Left cardiac atrium (tissue), 4 donors: ENCODE measurements around the gene HSD17B12. TPM values are rescaled to one million over a fixed set of nuclear protein-coding genes. Genes with fewer than 3 reads are reported as not detected.
"Not testable (repeated sequence)": the region's sequence is repeated elsewhere in the genome, so short reads cannot be mapped to it uniquely, and the experiment has no call there.

Source experiments
- ATAC-seq, 2 donors: fragments of 200-7000 bp; cut with Tn5 transposase; one replicate each; pipeline ENCODE4 v1.9.1; 2020; ENCODE audit warnings: mild to moderate bottlenecking in 2 of 2, moderate library complexity in 2 of 2
- DNase-seq: peaks from one replicate; pipeline ENCODE4 v3.0.0-alpha.2; 2020
- intact Hi-C, 2 donors: fragments of 100-400 bp; cut with DNase I; formaldehyde crosslinking; loops; one replicate each; pipeline versions ENCODE4 v1.14.1 to v1.15.1; 2022 to 2023
- total RNA-seq, 2 donors: library from RNA; stranded (reverse); fragmentation: NEBNext Ultra II Directional; extraction: Animal tissue kit (Norgen Biotek cat#: 25700); gene quantifications; one replicate each; pipeline ENCODE4 v1.2.1, GENCODE V29; 2021
- donor health status: DM: no; HTN: yes; CAD: no.
- donor health status: DM: no; HTN: yes; CAD: no; lungs with severe emphysema.
- donor health status: DM: yes; HTN: yes; CAD: no.
- donor health status: Dilated cardiomyopathy.

The HSD17B12 gene
- total RNA-seq, 2 donors from 2014 or later = 119 to 155 TPM

DNA sequence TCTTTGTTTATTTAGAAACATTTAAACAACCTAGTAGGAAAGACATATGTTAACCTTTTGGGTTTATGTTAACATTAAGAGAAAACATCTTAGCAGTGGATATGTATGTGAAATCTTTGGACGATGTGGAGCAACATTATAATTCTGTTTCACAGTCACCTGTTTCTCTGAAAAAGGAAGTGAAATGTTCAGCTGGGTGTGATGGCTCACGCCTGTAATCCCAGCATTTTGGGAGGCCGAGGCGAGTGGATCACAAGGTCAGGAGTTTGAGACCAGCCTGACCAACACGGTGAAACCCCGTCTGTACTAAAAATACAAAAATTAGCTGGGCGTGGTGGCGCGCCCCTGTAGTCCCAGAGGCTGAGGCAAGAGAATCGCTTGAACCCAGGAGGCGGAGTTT, 1.5 kb downstream of the HSD17B12 start:
- not testable (repeated sequence) for DNase-seq, ATAC-seq
- intact Hi-C loops = loop anchor here in 1 of 2 donors (5.0 kb wide), 1 partner anchor 40 kb away; no protein-coding TSS in a partner anchor

DNA sequence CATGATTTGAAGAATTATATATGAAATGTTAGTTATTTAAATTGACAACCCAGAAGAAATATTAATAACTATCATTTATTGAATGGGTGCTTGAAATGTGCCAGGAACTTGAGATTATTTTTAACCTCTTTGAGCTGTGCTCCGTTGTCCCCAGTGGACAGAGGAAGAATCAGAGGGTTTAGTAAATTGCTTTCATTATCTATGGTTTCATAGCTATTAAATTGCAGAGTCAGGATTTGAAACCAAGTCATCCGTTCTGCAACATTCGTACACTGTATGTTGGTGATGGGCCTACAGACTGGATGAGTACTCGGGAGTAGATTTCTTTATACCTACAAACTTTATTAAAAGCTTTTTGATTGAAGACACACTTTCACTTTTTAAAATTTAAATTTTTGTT, 4.9 kb downstream of the HSD17B12 start:
- intact Hi-C loops = no loop called here
- DNase-seq (no peak), ATAC-seq (no peak)

DNA sequence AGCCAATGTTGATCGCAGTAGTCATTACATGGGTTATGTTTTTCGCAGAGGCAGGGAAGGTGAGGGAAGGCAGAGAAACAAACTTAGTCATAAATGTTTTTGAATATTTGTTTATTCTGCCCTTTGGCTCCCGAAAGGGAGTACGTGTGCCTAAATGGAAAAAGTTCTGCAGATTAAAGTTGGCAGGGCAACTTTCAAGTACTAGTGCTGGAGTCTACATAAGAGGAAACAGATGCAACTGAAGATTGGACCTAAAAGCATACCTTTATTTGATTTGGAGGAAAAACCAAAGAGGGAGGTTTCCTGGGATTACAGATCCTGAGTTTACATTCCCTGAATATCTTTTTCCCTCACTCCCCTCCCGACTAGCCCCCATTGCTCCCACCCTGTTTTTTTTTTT, 5.7 kb downstream of the HSD17B12 start:
- ATAC-seq = peak in 1 of 2 donors; percentile 8
- no peak for DNase-seq
- intact Hi-C loops = no loop called here

DNA sequence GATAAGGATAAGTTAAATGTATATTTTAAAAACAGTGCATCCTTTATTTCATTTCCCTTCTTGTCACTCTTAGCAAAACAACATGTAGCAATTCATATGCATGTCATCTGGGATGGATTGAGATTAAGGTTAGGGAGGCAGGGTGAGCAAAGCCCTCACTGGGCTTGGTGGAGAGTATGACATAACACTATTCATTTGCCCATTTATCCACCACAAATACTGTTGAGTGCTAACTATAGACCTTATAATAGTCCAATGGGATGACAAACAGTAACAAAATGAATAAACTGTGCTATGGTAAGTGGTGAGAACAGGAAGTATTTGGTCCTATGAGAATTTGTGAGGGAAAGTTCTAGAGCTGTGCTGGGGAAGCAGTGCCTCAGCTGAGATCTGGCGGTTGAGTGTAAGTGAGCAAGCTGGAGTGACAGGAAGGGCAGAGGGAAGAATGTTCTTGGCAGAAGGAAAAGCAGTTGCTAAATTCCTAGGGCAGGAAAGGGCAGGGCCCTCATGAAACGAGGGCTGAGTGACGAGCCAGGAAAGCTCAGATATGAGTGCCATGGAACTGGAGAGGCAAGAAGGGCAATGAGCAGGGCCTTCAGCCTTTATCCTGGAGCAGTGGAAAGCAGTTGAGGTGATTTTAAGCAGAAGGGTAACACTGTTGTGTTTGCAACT, 6.7 kb downstream of the HSD17B12 start:
- peak; percentile 94 to 96 for ATAC-seq
- peak; percentile 65 for DNase-seq
- intact Hi-C loops = no loop called here

DNA sequence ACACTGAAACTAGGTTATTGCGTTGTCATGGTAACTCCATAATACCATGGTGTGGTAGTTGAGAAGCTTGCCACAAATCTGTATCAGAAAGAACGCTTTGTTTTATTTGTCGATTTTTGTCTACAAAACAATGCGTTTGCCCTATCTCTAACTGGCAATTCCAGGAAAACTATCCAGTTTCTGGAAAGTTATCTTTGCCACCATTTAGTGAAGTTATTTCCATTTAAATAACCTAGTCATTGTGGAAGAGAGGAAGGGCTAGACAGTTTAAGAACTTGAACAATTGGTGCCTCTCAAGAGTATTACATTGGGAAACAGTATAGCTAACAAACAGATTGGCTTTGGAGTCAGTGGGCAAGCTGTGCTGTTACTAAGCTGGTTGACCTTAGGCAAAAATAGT, 7.9 kb downstream of the HSD17B12 start:
- no peak for ATAC-seq
- intact Hi-C loops = no loop called here
- no peak for DNase-seq

DNA sequence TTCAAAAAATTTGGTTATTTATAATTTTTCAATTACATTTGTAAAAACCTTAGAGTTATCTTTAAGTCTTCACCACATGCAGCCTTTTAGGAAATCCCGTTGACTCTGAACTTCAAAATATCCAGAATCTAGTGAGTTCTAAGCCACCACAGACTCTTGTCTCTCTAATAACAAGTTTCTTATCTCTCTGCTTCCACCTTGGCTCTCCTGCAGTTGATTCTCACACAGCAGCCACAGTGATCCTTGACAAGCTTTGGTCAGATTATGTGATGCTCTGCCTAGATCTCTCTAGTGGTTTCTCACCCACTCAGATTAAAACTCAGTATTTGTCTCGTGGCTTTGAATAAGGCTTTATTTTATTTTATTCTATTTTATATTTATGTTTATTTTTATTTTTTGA, 8.6 kb downstream of the HSD17B12 start:
- intact Hi-C loops = no loop called here
- ATAC-seq (no peak), DNase-seq (no peak)

DNA sequence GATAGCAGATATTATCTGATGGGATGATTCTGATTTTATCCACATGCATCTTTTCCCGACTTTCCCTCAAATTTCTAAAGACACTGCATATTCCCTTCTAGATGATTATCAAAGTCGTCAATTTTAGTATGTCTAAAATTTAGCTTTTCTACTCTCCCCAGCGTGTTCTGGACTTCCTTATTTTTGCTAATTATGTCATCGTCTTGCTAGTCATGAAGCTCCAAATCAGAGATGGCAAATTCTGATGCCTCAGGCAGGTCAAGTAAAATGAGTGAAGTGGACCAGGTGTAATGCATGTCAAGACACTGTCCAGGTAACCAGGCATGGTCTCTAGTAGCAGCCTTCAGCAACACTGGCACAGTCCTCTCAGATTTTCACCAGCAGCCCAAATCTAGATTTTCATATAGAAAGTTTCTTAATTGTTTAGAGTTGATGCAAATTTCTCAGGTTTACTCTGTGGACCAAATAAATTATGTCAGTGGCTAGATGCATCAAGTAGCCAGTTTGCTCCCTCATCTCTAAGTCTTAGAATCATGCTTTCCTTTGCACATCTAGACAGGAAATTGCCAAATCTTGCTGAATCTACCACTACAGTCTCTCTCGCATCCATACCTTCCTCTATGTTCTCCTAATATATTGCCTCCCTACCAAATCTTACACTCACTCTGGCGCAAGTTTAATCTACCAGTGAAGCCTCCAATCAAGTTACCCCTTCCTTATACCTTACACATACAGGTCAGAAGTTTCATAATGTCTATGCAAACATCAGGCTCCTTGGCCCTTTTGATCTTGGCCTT, 10.6 kb downstream of the HSD17B12 start:
- ATAC-seq (no peak), DNase-seq (no peak)
- intact Hi-C loops = no loop called here

DNA sequence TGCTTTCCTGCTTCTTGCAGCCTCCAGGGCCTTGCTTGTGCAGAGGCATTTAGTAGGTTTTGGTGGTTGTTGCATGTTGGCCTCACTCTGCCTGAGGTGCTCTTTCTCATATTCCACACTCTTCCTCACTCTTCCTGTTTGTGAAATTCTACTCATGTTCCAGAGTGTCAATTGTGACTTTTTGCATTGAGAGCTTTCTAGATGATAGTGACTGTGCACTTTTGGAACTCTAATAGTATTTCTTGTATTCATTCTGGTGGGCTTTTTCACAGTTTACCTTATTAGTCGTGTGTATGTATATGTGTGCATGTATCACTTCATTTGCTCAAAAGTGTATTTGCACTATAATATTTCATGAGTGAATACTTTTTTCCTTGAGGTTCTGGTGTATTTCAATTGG, 11.3 kb downstream of the HSD17B12 start:
- DNase-seq (no peak), ATAC-seq (no peak)
- intact Hi-C loops = no loop called here

DNA sequence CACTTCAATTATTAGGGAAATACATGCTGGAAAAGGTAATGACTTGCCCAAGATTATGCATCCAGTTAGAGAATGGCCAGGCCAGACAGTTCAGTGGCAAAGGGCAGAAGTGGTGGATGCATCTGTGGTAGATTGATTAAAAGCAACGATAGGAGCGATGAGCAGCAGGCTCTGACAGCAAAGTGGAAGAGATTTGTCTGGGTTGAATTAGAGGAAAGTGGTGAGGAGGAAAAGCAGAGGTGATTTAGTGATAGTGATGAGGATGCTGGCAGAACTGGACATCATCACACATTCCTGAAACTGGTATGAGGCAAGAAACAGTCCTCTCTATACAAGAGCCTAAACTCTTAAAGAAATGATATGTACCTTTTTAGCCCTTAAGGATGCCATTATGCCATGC, 12.5 kb downstream of the HSD17B12 start:
- intact Hi-C loops = no loop called here
- ATAC-seq = peak; percentile 59 to 74

DNA sequence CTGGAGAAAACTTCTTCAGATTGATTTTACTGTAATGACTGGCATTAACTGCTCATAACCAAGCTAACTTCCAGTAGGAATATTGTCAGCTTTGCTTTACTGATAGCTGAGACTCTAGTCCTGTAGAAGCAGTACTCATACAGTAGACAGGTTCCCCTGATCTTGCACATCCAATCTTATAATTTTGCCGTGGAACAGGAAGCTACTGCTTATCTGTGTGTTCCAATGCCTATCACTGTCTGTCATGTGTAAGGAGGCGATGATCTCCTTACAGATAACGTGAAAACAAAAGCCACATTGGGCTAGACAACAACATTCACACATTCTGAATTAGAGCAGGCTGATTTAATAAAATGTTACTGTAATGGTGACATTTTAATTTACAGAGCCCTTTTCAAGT, 13.2 kb downstream of the HSD17B12 start:
- DNase-seq (no peak), ATAC-seq (no peak)
- intact Hi-C loops = no loop called here

More for the DNA sequence above, 12.5 kb downstream of the HSD17B12 start:
- no peak for DNase-seq

DNA sequence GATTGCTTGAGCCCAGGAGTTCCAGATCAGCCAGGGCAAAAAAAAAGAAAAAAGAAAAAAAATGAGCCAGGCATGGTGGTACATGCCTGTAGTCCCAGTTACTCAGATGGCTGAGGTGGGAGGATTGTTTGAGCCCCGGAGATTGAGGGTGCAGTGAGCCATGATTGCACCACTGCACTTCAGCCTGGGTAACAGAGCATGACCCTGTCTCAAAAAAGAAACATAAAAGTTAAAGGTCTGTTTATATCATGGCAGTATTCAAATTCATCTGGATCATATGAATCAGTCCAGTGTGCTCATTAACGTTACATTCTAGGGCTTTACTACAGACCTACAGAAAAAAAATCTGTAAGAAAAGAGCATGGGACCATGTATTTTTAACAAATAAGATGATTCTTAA, 13.9 kb downstream of the HSD17B12 start:
- ATAC-seq = no peak
- intact Hi-C loops = no loop called here
- no peak for DNase-seq

DNA sequence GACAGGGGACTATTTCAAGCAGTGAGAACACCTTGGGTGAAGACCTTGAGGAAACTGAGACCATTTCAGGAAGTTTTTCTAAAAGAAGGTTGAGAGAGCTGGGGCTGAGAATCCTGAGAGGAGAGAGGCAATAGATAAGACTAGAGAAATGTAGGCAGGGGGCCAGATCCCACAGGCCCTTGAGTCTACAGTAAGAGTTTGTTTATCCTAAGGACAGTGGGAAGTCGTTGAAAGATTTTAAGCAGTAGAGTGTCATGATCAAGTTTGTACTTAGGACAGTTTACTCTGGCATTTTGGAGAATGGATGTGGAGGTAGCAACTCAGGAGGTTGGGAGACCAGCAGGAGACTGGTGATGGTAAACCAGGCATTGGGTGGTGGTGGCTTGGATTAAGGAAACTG, 17.1 kb downstream of the HSD17B12 start:
- DNase-seq (no peak), ATAC-seq (peak; percentile 29 to 54)
- intact Hi-C loops = no loop called here

DNA sequence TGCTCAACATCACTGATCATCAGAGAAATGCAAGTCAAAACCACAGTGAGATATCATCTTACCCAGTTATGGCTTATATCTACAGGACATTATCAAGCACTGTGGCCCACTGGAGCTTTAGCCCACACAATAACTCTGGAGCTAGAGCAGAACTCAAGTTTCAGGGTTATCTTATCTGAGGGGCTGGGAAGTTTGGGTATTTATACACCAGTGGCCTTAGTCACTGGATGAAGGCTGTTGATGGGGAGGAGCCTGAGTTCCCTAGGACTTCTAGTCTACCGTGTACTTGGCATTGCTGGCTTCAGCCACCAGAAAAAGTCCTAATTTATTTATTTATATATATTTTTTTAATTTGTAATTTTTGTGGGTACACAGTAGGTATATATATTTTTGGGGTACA, 19.3 kb downstream of the HSD17B12 start:
- intact Hi-C loops = no loop called here
- DNase-seq (no peak), ATAC-seq (peak in 1 of 2 donors; percentile 55)

DNA sequence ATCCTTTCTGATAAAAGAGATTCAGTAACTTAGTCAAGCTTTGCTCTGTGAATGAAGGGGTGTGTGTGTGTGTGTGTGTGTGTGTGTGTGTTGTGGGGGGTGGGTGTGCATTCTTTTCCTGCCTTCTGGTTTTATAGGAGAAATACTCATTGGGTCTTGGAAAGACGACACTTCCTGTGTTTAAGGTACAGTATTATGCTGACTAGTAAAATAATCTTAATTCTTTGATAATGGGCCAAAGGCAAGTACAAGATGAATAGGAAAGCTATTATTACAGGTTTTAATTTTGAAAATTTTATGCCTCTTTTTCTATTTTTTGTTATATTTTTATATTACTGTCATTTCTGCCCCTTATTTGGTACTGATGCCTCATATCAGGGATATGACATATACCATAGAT, 26.1 kb downstream of the HSD17B12 start:
- DNase-seq (no peak), ATAC-seq (no peak)
- intact Hi-C loops = no loop called here

DNA sequence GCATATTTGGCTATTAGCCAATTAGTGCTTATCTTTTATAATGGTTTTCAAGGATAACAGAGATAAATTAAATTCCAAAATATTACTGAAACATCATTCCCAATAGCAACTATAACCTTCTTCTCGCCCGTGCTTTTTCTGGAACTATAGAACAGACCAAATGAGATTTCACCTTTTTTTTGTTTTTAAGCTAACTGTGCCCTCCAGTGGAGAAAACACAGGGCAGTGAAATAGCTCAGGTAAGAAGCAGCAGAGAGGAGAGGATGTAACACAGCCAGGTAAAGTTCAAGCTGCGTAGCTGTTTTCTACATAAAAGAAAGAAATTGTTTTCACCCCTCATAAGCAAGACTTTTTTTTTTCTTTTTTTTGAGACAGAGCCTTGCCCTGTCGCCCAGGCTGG, 28.2 kb downstream of the HSD17B12 start:
- ATAC-seq (no peak), DNase-seq (no peak)
- intact Hi-C loops = no loop called here

DNA sequence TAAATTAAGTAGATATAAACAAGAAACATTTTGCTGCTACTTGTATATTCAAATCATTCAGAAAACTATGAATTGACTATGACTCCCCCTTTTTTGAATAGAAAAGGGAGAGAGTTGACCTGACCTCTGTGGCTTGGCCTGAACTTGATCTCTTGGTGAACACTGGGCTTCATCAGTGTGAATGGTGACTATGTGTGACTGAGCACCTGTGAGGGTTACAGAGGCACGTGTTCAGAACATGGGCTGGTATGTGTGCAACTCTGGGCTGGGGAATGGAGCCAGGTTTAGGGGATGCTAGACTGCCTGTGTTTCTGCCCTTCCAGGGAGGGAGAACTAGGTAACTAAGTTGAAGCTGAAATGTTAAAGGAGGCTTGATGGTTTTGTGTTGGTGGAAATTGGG, 29.2 kb downstream of the HSD17B12 start:
- ATAC-seq (no peak), DNase-seq (no peak)
- intact Hi-C loops = no loop called here

DNA sequence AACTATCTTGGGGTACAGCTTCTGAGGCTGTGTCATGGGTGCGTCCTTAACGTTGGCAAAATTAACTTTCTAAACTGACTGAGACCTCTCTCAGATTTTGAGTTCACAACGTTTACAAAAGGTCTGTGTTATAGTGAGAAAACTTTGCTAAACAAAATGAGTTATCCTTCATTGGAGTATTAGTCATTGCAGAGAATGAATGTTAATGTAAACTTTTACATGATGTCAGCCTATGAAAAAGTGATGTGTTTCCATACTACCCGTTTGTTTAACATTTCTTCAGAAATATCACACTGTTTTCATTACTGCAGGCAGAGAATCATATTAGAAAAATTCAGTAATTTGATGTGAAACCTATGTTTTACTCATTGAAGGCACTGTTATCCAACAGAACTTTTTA, 32.1 kb downstream of the HSD17B12 start:
- intact Hi-C loops = no loop called here
- ATAC-seq = no peak
- DNase-seq = no peak

DNA sequence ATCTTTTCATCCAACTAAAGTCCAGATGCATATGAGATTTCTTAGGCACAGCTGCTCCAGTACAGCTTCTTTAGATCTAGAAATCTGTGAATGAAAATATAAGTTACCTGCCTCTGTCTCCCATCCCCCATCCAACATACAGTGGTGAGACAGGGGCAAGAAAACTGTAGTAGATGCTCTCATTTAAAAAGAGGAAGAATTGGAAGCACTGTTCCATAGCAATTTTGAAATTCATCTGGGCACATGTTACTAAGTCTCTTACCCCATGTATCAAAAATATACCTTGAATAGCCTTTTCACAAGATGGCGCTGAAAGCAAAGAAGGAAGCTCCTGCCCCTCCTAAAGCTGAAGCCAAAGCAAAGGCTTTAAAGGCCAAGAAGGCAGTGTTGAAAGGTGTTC, 37.8 kb downstream of the HSD17B12 start:
- ATAC-seq (no peak), DNase-seq (no peak)
- intact Hi-C loops = no loop called here

DNA sequence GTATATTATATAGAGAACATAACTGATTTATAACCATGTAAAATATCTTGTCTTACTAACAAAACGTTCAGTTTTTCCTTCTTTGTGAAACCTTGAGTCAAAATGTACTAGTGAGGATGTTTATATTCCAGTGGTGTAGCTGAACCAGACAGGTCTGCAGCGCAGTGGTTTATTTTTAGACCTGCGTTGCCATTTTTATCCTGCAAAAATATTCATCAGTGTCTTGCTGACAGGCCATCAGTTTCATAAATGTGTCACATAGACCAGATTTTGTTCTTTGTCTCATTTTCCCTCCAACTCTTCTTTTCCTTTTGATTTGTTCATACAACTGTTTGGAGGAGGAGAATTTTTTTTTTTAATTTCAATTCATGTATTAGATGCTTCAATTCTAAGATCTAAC, 43.1 kb downstream of the HSD17B12 start:
- intact Hi-C loops = no loop called here
- DNase-seq (no peak), ATAC-seq (peak; percentile 27 to 57)

DNA sequence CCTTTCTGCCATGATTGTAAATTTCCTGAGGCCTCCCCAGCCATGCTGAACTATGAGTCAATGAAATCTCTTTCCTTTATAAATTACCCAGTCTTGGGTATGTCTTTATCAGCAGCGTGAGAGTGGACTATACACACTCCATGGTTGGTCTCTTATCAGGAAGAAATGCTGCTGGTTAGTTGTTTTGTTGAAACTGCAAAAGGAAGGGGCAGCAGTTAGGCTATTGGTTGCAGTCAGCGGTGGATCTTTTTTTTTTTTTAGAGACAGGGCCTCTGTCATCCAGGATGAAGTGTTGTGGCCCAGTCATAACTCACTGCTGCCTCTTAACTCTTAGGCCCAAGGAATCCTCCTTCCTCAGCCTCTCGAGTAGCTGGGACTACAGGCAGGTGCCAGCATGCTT, 51.7 kb downstream of the HSD17B12 start:
- ATAC-seq (no peak), DNase-seq (no peak)
- intact Hi-C loops = no loop called here

DNA sequence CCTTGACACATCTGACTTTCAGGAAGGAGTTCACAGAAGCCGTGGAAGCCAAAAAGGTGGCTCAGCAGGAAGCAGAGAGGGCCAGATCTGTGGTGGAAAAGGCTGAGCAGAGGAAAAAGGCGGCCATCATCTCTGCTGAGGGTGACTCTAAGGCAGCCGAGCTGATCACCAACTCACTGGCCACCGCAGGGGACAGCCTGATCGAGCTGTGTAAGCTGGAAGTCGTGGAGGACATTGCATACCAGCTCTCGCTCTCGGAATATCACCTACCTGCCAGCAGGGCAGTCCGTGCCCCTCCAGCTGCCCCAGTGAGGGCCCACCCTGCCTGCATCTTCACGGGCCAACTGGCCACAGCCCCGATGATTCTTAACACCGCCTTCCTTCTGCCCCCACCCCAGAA, 53.7 kb downstream of the HSD17B12 start:
- ATAC-seq (no peak), DNase-seq (no peak)
- intact Hi-C loops = no loop called here
